HepG2 (cell line): ENCODE data around the gene COL18A1.

ENCODE experiments used
- MLLT10 ChIP-seq: sonication (generic); formaldehyde crosslinking; IDR thresholded peaks from 2 replicates; pipeline ENCODE4 v1.4.0; 2020; ENCODE audit warnings: missing genetic modification reagents
- MXD4 ChIP-seq: IDR thresholded peaks from 2 replicates; pipeline ENCODE4 v1.6.1; 2016; ENCODE audit warnings: mild to moderate bottlenecking, missing biosample characterization, missing genetic modification reagents
- NFIC ChIP-seq: IDR thresholded peaks from 2 replicates; pipeline ENCODE4 v1.6.1; 2012; ENCODE audit warnings: mild to moderate bottlenecking, low read length, inconsistent platforms
- NR3C1 ChIP-seq: sonication (generic); formaldehyde crosslinking; IDR thresholded peaks from 2 replicates; pipeline ENCODE4 v1.4.0; 2020; ENCODE audit warnings: missing genetic modification reagents
- SP1 ChIP-seq, 2 experiments: fragments of 450-650 bp in 1 of 2; sonication (generic) in 1 of 2; formaldehyde crosslinking in 1 of 2; IDR thresholded peaks; 2 replicates each; pipeline versions ENCODE4 v1.4.0 to v1.6.1; 2016 to 2020; ENCODE audit warnings: missing genetic modification reagents in 1 of 2
- TAF1 ChIP-seq: sonication (generic); formaldehyde crosslinking; IDR thresholded peaks from 2 replicates; pipeline ENCODE4 v1.4.0; 2020; ENCODE audit warnings: missing genetic modification reagents
- ZNF546 ChIP-seq: sonication (generic); formaldehyde crosslinking; conservative IDR thresholded peaks from 2 replicates; pipeline ENCODE4 v1.8.1; 2023; ENCODE audit warnings: mild to moderate bottlenecking, missing genetic modification reagents
- TF ChIP-seq, protein P1 (sequence below): sonication (generic); formaldehyde crosslinking; IDR thresholded peaks from 2 replicates; pipeline ENCODE4 v1.5.0; 2020; ENCODE audit warnings: mild to moderate bottlenecking, missing genetic modification reagents, moderate library complexity
- TF ChIP-seq, protein P2 (sequence below): sonication (generic); formaldehyde crosslinking; IDR thresholded peaks from 2 replicates; pipeline ENCODE4 v1.4.0; 2020; ENCODE audit warnings: missing genetic modification reagents

DNA sequence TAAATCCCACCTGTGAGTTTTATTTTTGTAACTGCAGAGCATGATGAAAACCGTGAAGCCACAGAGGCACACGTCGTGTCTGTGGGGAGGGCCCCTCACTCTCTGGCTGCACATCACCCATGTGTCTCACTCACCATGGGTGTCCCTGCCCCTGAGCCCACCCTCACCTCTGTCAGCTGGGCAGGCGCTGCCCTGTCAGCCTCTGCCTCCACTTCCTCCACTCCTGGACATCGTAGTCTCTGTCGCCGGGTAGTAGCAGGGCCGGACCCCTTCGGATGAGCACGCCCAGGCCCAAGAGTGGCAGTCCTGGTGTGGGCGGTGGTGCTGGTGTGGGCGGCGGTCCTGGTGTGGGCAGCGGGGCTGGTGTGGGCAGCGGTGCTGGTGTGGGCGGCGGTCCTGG is 37.3 kb downstream of the COL18A1 start:
- TF ChIP-seq, protein P1, sequence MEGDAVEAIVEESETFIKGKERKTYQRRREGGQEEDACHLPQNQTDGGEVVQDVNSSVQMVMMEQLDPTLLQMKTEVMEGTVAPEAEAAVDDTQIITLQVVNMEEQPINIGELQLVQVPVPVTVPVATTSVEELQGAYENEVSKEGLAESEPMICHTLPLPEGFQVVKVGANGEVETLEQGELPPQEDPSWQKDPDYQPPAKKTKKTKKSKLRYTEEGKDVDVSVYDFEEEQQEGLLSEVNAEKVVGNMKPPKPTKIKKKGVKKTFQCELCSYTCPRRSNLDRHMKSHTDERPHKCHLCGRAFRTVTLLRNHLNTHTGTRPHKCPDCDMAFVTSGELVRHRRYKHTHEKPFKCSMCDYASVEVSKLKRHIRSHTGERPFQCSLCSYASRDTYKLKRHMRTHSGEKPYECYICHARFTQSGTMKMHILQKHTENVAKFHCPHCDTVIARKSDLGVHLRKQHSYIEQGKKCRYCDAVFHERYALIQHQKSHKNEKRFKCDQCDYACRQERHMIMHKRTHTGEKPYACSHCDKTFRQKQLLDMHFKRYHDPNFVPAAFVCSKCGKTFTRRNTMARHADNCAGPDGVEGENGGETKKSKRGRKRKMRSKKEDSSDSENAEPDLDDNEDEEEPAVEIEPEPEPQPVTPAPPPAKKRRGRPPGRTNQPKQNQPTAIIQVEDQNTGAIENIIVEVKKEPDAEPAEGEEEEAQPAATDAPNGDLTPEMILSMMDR (CRISPR knock-in tag), result no peak
- no peak for TF ChIP-seq SP1 (IDR thresholded peaks at IDR 0.05)
- TF ChIP-seq SP1 (CRISPR knock-in tag; IDR thresholded peaks at IDR 0.05), result no peak
- TF ChIP-seq, protein P2, sequence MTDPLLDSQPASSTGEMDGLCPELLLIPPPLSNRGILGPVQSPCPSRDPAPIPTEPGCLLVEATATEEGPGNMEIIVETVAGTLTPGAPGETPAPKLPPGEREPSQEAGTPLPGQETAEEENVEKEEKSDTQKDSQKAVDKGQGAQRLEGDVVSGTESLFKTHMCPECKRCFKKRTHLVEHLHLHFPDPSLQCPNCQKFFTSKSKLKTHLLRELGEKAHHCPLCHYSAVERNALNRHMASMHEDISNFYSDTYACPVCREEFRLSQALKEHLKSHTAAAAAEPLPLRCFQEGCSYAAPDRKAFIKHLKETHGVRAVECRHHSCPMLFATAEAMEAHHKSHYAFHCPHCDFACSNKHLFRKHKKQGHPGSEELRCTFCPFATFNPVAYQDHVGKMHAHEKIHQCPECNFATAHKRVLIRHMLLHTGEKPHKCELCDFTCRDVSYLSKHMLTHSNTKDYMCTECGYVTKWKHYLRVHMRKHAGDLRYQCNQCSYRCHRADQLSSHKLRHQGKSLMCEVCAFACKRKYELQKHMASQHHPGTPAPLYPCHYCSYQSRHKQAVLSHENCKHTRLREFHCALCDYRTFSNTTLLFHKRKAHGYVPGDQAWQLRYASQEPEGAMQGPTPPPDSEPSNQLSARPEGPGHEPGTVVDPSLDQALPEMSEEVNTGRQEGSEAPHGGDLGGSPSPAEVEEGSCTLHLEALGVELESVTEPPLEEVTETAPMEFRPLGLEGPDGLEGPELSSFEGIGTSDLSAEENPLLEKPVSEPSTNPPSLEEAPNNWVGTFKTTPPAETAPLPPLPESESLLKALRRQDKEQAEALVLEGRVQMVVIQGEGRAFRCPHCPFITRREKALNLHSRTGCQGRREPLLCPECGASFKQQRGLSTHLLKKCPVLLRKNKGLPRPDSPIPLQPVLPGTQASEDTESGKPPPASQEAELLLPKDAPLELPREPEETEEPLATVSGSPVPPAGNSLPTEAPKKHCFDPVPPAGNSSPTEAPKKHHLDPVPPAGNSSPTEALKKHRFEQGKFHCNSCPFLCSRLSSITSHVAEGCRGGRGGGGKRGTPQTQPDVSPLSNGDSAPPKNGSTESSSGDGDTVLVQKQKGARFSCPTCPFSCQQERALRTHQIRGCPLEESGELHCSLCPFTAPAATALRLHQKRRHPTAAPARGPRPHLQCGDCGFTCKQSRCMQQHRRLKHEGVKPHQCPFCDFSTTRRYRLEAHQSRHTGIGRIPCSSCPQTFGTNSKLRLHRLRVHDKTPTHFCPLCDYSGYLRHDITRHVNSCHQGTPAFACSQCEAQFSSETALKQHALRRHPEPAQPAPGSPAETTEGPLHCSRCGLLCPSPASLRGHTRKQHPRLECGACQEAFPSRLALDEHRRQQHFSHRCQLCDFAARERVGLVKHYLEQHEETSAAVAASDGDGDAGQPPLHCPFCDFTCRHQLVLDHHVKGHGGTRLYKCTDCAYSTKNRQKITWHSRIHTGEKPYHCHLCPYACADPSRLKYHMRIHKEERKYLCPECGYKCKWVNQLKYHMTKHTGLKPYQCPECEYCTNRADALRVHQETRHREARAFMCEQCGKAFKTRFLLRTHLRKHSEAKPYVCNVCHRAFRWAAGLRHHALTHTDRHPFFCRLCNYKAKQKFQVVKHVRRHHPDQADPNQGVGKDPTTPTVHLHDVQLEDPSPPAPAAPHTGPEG (CRISPR knock-in tag), result no peak
- no peak for TF ChIP-seq NR3C1
- no peak for TF ChIP-seq NFIC
- no peak for TF ChIP-seq TAF1 (CRISPR knock-in tag)
- TF ChIP-seq MXD4 (CRISPR knock-in tag), result no peak
- TF ChIP-seq ZNF546 (CRISPR knock-in tag), result no peak
- TF ChIP-seq MLLT10 (CRISPR knock-in tag), result no peak
